NB4 (cell line): ENCODE measurements around the gene FAM193B.

ENCODE experiments used
- MYC ChIP-seq: IDR thresholded peaks from 2 replicates; pipeline ENCODE4 v1.6.1; 2011; ENCODE audit warnings: low read depth, low read length
- POLR2A ChIP-seq: IDR thresholded peaks from 2 replicates; pipeline ENCODE4 v1.6.1; 2011; ENCODE audit warnings: mild to moderate bottlenecking; ENCODE audit not compliant: insufficient read length; ENCODE audit errors: extremely low read depth
- TF ChIP-seq, protein P1 (sequence below): IDR thresholded peaks from one replicate; pipeline ENCODE4 v1.5.1; 2012; ENCODE audit warnings: low read depth, low read length
- TF ChIP-seq, protein P2 (sequence below): IDR thresholded peaks from 2 replicates; pipeline ENCODE4 v1.6.1; 2011; ENCODE audit warnings: low read depth, low read length

DNA sequence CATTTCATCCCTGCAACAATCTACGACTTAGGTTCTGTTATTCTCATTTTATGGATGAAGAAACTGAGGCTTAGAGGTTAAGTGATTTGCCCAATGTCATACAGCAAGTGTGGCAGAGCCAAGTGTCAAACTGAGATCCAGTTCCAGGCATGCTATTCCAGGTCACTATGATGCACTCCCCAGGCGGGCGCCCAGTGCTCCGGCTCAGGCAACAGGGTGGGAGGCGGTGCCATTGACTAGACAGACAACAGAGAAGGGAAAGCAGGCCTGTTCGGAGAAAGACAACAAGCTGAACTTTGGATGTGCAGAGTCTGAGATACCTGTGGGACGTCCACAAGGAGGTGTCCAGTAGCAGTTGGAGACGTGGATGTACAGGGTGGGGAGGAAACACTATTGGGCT is 26.8 kb downstream of the FAM193B start:
- TF ChIP-seq, protein P1, sequence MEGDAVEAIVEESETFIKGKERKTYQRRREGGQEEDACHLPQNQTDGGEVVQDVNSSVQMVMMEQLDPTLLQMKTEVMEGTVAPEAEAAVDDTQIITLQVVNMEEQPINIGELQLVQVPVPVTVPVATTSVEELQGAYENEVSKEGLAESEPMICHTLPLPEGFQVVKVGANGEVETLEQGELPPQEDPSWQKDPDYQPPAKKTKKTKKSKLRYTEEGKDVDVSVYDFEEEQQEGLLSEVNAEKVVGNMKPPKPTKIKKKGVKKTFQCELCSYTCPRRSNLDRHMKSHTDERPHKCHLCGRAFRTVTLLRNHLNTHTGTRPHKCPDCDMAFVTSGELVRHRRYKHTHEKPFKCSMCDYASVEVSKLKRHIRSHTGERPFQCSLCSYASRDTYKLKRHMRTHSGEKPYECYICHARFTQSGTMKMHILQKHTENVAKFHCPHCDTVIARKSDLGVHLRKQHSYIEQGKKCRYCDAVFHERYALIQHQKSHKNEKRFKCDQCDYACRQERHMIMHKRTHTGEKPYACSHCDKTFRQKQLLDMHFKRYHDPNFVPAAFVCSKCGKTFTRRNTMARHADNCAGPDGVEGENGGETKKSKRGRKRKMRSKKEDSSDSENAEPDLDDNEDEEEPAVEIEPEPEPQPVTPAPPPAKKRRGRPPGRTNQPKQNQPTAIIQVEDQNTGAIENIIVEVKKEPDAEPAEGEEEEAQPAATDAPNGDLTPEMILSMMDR, result no peak
- TF ChIP-seq MYC (no peak), POLR2A (no peak)
- TF ChIP-seq, protein P2, sequence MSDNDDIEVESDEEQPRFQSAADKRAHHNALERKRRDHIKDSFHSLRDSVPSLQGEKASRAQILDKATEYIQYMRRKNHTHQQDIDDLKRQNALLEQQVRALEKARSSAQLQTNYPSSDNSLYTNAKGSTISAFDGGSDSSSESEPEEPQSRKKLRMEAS, result no peak
